OCI-LY7 (cell line): ENCODE results near the gene MAN1A1.

Experiments
- EZH2phosphoT487 ChIP-seq: fragments of 200-600 bp; sonication (generic); IDR thresholded peaks from 2 replicates; pipeline ENCODE4 v1.6.1; 2018; ENCODE audit warnings: low read depth, borderline replicate concordance, mild to moderate bottlenecking, mixed run types, antibody characterized with exemption, low read length, moderate library complexity, mixed read lengths
- TF ChIP-seq, protein P1 (sequence below): fragments of 200-600 bp; sonication (generic); conservative IDR thresholded peaks from 2 replicates; pipeline ENCODE4 v1.5.1; 2014; ENCODE audit warnings: mild to moderate bottlenecking, antibody characterized with exemption, low read length, moderate library complexity, mixed read lengths

DNA sequence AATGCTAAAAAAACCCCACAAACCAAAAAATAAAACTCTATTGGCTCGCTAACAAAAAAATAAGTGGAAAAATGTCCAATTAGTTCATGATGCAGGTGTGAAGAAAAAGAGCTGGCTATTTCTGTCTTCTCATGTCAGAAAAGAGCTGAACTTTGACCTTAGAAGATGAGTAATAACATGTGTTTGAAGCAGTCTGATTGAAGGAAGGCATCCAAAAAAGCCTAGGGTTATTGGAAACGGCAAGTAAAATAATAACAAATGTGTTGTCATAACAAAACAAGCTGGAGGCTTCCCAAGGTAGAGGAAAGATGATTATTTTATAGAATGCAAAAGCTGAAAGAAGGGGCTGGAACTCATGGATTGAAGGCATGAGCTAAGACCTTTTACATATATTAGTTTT is 176.7 kb downstream of the MAN1A1 start:
- TF ChIP-seq, protein P1, sequence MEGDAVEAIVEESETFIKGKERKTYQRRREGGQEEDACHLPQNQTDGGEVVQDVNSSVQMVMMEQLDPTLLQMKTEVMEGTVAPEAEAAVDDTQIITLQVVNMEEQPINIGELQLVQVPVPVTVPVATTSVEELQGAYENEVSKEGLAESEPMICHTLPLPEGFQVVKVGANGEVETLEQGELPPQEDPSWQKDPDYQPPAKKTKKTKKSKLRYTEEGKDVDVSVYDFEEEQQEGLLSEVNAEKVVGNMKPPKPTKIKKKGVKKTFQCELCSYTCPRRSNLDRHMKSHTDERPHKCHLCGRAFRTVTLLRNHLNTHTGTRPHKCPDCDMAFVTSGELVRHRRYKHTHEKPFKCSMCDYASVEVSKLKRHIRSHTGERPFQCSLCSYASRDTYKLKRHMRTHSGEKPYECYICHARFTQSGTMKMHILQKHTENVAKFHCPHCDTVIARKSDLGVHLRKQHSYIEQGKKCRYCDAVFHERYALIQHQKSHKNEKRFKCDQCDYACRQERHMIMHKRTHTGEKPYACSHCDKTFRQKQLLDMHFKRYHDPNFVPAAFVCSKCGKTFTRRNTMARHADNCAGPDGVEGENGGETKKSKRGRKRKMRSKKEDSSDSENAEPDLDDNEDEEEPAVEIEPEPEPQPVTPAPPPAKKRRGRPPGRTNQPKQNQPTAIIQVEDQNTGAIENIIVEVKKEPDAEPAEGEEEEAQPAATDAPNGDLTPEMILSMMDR, result no peak
- TF ChIP-seq EZH2phosphoT487, result no peak
